Psoas muscle (tissue), 8 donors: ENCODE results near the gene PAK1. TPM values are rescaled to one million over a fixed set of nuclear protein-coding genes. Genes with fewer than 3 reads are reported as not detected.

Experiments used
- ATAC-seq, 4 donors: fragments of 200-7000 bp; cut with Tn5 transposase; one replicate each; pipeline ENCODE4 v1.9.1; 2020; ENCODE audit warnings: moderate library complexity in 3 of 4, mild to moderate bottlenecking in 2 of 4
- DNase-seq, 2 donors: peaks; one replicate each; pipeline ENCODE4 v3.0.0-alpha.2; 2020
- H3K27ac ChIP-seq: fragments of 200-600 bp; one replicate; pipeline ENCODE4 v1.8.0; 2022
- H3K27me3 ChIP-seq, 3 donors: fragments of 200-600 bp in 1 of 3; one replicate each; pipeline versions ENCODE4 v1.6.1 to v1.8.0; 2013 to 2022; ENCODE audit warnings: low read length in 2 of 3, mild to moderate bottlenecking in 2 of 3, moderate library complexity in 1 of 3; ENCODE audit not compliant: insufficient read depth in 3 of 3
- H3K36me3 ChIP-seq, 2 donors: fragments of 200-600 bp in 1 of 2; one replicate each; pipeline versions ENCODE4 v1.6.1 to v1.8.0; 2013 to 2022; ENCODE audit warnings: low read depth in 1 of 2, mild to moderate bottlenecking in 1 of 2, moderate library complexity in 1 of 2; ENCODE audit not compliant: insufficient read depth in 1 of 2
- H3K4me1 ChIP-seq: fragments of 200-600 bp; one replicate; pipeline ENCODE4 v1.8.0; 2022
- H3K4me3 ChIP-seq: fragments of 200-600 bp; one replicate; pipeline ENCODE4 v1.8.0; 2022; ENCODE audit warnings: mild to moderate bottlenecking
- H3K9me3 ChIP-seq: fragments of 200-600 bp; one replicate; pipeline ENCODE4 v1.8.0; 2022
- WGBS, 3 donors: extraction: QIAGEN DNeasy Blood & Tissue Kit; methylation state at CpG; one replicate each; pipeline versions ENCODE4 v1.1.6 to v1.1.7; 2013; 5-methylcytosine and 5-hydroxymethylcytosine counted together
- intact Hi-C, 2 donors: fragments of 100-400 bp; cut with DNase I; formaldehyde crosslinking; loops; one replicate each; pipeline versions ENCODE4 v1.11.0 to v1.14.2; 2022
- polyA plus RNA-seq, 3 donors: library from polyadenylated mRNA; stranded (reverse); fragments of 200-250 nt; gene quantifications; one replicate each; pipeline ENCODE4 v1.2.3, GENCODE V29; 2013
- total RNA-seq, 4 donors: library from RNA; stranded (reverse); fragmentation: NEBNext Ultra II Directional in 2 of 4; extraction: Animal tissue kit (Norgen Biotek cat#: 25700) in 2 of 4; gene quantifications; one replicate each; pipeline versions ENCODE4 v1.2.1 to v1.2.4, GENCODE V29; 2021 to 2023
- TF ChIP-seq, protein P1 (sequence below): fragments of 200-600 bp; IDR thresholded peaks from one replicate; pipeline ENCODE4 v1.8.0; 2022; ENCODE audit warnings: antibody characterized with exemption
- donor health status: healthy with polysubstance abuse.
- donor health status: DM: no; HTN: no; CAD: no; lungs with moderate emphysema.
- donor health status: Bipolar disorder and iron deficiency.
- donor health status: healthy.
- donor health status: DM: yes; HTN: yes; CAD: no.
- donor health status: DM: no; HTN: no; CAD: no.
- donor health status: DM: no; HTN: no; CAD: no.
- donor health status: DM: yes; HTN: yes; CAD: no.

The PAK1 gene
- total and polyA plus RNA-seq, 7 donors, result 12.8 to 78.7 (median 39.5) TPM

DNA sequence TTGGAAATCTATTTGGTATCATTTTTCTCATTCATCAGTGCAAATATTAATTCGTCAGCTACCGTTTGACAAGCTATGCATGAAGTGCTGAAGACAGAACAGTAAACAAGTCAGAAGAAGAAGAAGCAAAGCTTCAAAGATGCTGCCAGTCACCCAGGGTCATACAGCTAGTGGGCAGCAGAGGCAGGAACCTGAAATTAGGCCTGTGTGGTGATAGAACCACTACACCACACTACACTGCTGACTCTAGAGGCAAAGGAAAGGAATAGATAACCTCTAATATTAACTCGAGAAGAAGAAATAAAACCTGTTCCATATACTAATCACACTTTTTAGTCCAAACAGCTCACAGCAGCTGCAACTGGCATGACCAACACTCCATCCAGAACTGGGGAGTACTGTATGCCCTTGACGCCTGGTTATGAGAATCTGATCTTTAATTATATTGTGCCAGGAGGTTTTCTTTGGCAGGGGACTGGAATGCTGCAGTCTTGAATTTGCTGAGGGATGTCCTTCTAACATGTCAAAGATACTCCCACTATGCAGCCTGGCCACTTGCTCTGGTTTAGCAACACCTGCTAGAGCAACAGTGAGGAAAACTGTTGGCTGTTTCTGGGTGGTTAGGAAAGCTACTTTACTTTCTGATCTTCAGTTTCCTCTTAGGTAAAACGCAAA lies 73.0 kb downstream of the PAK1 start:
- Histone ChIP-seq H3K4me3 (peak overlapping the region; percentile 24), H3K9me3 (no peaks in the 10 kb centered on the region), H3K27ac (peak overlapping the region; percentile 76), H3K36me3 (no peaks in the 10 kb centered on the region), H3K27me3 (no peaks in the 10 kb centered on the region), H3K4me1 (peaks cover 64% of the 10 kb centered on the region)
- intact Hi-C loops, result loop anchor here in 1 of 2 donors (5.0 kb wide), 2 partner anchors 44 to 71 kb away; partner anchors contain the start of gene PAK1
- 30 to 39% (median 31%) methylated on average over 5 of the region's 5 CpGs for WGBS, 3 donors
- ATAC-seq (peak; percentile 95 to 97 (median 96)), DNase-seq (peak in 1 of 2 donors; percentile 67)
- TF ChIP-seq, protein P1, sequence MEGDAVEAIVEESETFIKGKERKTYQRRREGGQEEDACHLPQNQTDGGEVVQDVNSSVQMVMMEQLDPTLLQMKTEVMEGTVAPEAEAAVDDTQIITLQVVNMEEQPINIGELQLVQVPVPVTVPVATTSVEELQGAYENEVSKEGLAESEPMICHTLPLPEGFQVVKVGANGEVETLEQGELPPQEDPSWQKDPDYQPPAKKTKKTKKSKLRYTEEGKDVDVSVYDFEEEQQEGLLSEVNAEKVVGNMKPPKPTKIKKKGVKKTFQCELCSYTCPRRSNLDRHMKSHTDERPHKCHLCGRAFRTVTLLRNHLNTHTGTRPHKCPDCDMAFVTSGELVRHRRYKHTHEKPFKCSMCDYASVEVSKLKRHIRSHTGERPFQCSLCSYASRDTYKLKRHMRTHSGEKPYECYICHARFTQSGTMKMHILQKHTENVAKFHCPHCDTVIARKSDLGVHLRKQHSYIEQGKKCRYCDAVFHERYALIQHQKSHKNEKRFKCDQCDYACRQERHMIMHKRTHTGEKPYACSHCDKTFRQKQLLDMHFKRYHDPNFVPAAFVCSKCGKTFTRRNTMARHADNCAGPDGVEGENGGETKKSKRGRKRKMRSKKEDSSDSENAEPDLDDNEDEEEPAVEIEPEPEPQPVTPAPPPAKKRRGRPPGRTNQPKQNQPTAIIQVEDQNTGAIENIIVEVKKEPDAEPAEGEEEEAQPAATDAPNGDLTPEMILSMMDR, result peak; percentile 30

- TF ChIP-seq, protein P1, result no peak
- H3K4me1 ChIP-seq, result peaks cover 65% of the 10 kb centered on the region
- peak overlapping the region; percentile 63 for H3K27ac ChIP-seq
- no peaks in the 10 kb centered on the region for H3K36me3 ChIP-seq
- peak overlapping the region; percentile 7 for H3K4me3 ChIP-seq
- no peak for DNase-seq
- ATAC-seq, result no peak
- no peaks in the 10 kb centered on the region for H3K27me3 ChIP-seq
- H3K9me3 ChIP-seq, result no peaks in the 10 kb centered on the region
- 36 to 75% (median 54%) methylated on average over 2 of the region's 2 CpGs for WGBS, 3 donors
- intact Hi-C loops, result loop anchor here in 1 of 2 donors (5.0 kb wide), 2 partner anchors 43 to 72 kb away; partner anchors contain the start of gene PAK1
Measured at GRCh38 chr11:77400271-77400670, 73.6 kb downstream of the PAK1 start.

DNA sequence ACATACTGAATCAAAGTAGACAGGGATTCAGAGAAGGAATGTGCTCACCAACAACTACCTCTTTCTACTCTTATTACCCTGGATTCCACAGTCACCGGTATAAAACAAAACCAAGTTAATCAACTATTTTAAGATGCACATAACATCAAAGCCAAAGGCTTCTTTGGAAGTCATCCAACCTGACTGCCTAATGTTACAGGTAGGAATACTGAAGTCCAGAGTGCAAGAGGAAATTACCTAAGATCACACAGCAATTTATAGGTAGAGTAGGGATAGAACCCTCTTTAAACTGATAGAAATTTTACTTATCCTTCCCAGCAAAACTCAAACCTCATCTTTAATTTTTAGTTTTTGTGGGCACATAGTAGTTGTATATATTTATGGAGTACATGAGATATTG lies 76.3 kb downstream of the PAK1 start:
- TF ChIP-seq, protein P1, result no peak
- 19 to 24% (median 22%) methylated on average over 1 of the region's 1 CpG for whole genome bisulfite sequencing, 3 donors
- Histone ChIP-seq H3K9me3 (no peaks in the 10 kb centered on the region), H3K4me1 (peaks cover 73% of the 10 kb centered on the region), H3K27me3 (no peaks in the 10 kb centered on the region), H3K36me3 (no peaks in the 10 kb centered on the region), H3K27ac (peak overlapping the region; percentile 69), H3K4me3 (no peak overlapping the region)
- DNase-seq (no peak), ATAC-seq (no peak)
- intact Hi-C loops, result no loop called here

GRCh38 chr11:77396911-77397310 lies 77.0 kb downstream of the PAK1 start:
- peaks cover 74% of the 10 kb centered on the region for H3K4me1 ChIP-seq
- H3K27me3 ChIP-seq, result no peaks in the 10 kb centered on the region
- DNase-seq (no peak), ATAC-seq (no peak)
- peak overlapping the region; percentile 69 for H3K27ac ChIP-seq
- intact Hi-C loops, result no loop called here
- no peak overlapping the region for H3K4me3 ChIP-seq
- H3K36me3 ChIP-seq, result no peaks in the 10 kb centered on the region
- TF ChIP-seq, protein P1, result no peak
- H3K9me3 ChIP-seq, result no peaks in the 10 kb centered on the region
- 27 to 35% (median 33%) methylated on average over 2 of the region's 2 CpGs for WGBS, 3 donors
